ENCODE measurements around the gene PCSK6.

The PCSK6 gene

GRCh38 chr15:101497017-101497416, 7.5 kb upstream of the PCSK6 start:
- no peaks in the 10 kb centered on the region for H3K36me3 Mint-ChIP-seq
- H3K4me3 Mint-ChIP-seq: no peak overlapping the region
- no peak overlapping the region for H3K27ac Mint-ChIP-seq
- no peak for ATAC-seq
- H3K9me3 Mint-ChIP-seq: no peaks in the 10 kb centered on the region
- no peak for DNase-seq (ENCODE audit: low spot score in 2 of 2)
- H3K4me1 Mint-ChIP-seq: peaks cover 47% of the 10 kb centered on the region

- no peaks in the 10 kb centered on the region for H3K36me3 Mint-ChIP-seq
- H3K4me3 Mint-ChIP-seq: no peak overlapping the region
- ATAC-seq (no peak), DNase-seq (ENCODE audit: low spot score in 2 of 2) (peak in 1 of 2 donors; percentile 38)
- H3K4me1 Mint-ChIP-seq: peaks cover 42% of the 10 kb centered on the region
- no peak overlapping the region for H3K27ac Mint-ChIP-seq
- no peaks in the 10 kb centered on the region for H3K9me3 Mint-ChIP-seq
These were observed 6.9 kb upstream of the PCSK6 start for GRCh38 chr15:101496198-101496986.

GRCh38 chr15:101495334-101496197, 6.1 kb upstream of the PCSK6 start:
- no peaks in the 10 kb centered on the region for H3K9me3 Mint-ChIP-seq
- ATAC-seq: no peak
- peak in 1 of 2 donors; percentile 38 for DNase-seq (ENCODE audit: low spot score in 2 of 2)
- no peaks in the 10 kb centered on the region for H3K36me3 Mint-ChIP-seq
- H3K4me1 Mint-ChIP-seq: peaks cover 37% of the 10 kb centered on the region
- H3K4me3 Mint-ChIP-seq: no peak overlapping the region
- no peak overlapping the region for H3K27ac Mint-ChIP-seq

- H3K4me1 Mint-ChIP-seq: peaks cover 30% of the 10 kb centered on the region
- H3K27ac Mint-ChIP-seq: no peak overlapping the region
- ATAC-seq (no peak), DNase-seq (ENCODE audit: low spot score in 2 of 2) (peak in 1 of 2 donors; percentile 20)
- no peaks in the 10 kb centered on the region for H3K9me3 Mint-ChIP-seq
- no peak overlapping the region for H3K4me3 Mint-ChIP-seq
- no peaks in the 10 kb centered on the region for H3K36me3 Mint-ChIP-seq
These were observed 4.8 kb upstream of the PCSK6 start for GRCh38 chr15:101494251-101494796.

- ATAC-seq (no peak), DNase-seq (ENCODE audit: low spot score in 2 of 2) (peak in 1 of 2 donors; percentile 36)
- Mint-ChIP-seq H3K36me3 (no peaks in the 10 kb centered on the region), H3K4me3 (no peak overlapping the region), H3K4me1 (peaks cover 30% of the 10 kb centered on the region), H3K9me3 (no peaks in the 10 kb centered on the region), H3K27ac (no peak overlapping the region)
These were observed 3.5 kb upstream of the PCSK6 start for GRCh38 chr15:101492766-101493692.

GRCh38 chr15:101491734-101492640, 2.5 kb upstream of the PCSK6 start:
- H3K4me1 Mint-ChIP-seq: peaks cover 25% of the 10 kb centered on the region
- no peak overlapping the region for H3K4me3 Mint-ChIP-seq
- no peaks in the 10 kb centered on the region for H3K9me3 Mint-ChIP-seq
- DNase-seq (ENCODE audit: low spot score in 2 of 2) (no peak), ATAC-seq (no peak)
- H3K36me3 Mint-ChIP-seq: no peaks in the 10 kb centered on the region
- H3K27ac Mint-ChIP-seq: no peak overlapping the region

- no peaks in the 10 kb centered on the region for H3K9me3 Mint-ChIP-seq
- no peak overlapping the region for H3K4me3 Mint-ChIP-seq
- ATAC-seq: no peak
- no peaks in the 10 kb centered on the region for H3K36me3 Mint-ChIP-seq
- DNase-seq (ENCODE audit: low spot score in 2 of 2): no peak
- no peak overlapping the region for H3K27ac Mint-ChIP-seq
- H3K4me1 Mint-ChIP-seq: peaks cover 16% of the 10 kb centered on the region
These were observed 1.6 kb upstream of the PCSK6 start for GRCh38 chr15:101490922-101491733.

- Mint-ChIP-seq H3K27ac (no peak overlapping the region), H3K9me3 (no peaks in the 10 kb centered on the region), H3K4me1 (peaks cover 11% of the 10 kb centered on the region), H3K36me3 (no peaks in the 10 kb centered on the region), H3K4me3 (no peak overlapping the region)
- ATAC-seq (no peak), DNase-seq (ENCODE audit: low spot score in 2 of 2) (no peak)
These were observed 943 bp upstream of the PCSK6 start for GRCh38 chr15:101490408-101490891.

- ATAC-seq (peak; percentile 49), DNase-seq (ENCODE audit: low spot score in 2 of 2) (no peak)
- Mint-ChIP-seq H3K4me3 (no peak overlapping the region), H3K4me1 (peaks cover 7% of the 10 kb centered on the region), H3K36me3 (no peaks in the 10 kb centered on the region), H3K9me3 (no peaks in the 10 kb centered on the region), H3K27ac (no peak overlapping the region)
These were observed 289 bp downstream of the PCSK6 start for GRCh38 chr15:101489237-101489598.

GRCh38 chr15:101488300-101489164, 975 bp downstream of the PCSK6 start:
- no peak for DNase-seq (ENCODE audit: low spot score in 2 of 2)
- Mint-ChIP-seq H3K27ac (no peak overlapping the region), H3K9me3 (no peaks in the 10 kb centered on the region), H3K4me1 (peaks cover 5% of the 10 kb centered on the region), H3K36me3 (no peaks in the 10 kb centered on the region), H3K4me3 (no peak overlapping the region)
- no peak for ATAC-seq

GRCh38 chr15:101486696-101487459, 2.6 kb downstream of the PCSK6 start:
- no peak overlapping the region for H3K27ac Mint-ChIP-seq
- H3K4me3 Mint-ChIP-seq: no peak overlapping the region
- no peak for DNase-seq (ENCODE audit: low spot score in 2 of 2)
- no peaks in the 10 kb centered on the region for H3K4me1 Mint-ChIP-seq
- no peaks in the 10 kb centered on the region for H3K36me3 Mint-ChIP-seq
- no peaks in the 10 kb centered on the region for H3K9me3 Mint-ChIP-seq
- no peak for ATAC-seq

- ATAC-seq: no peak
- H3K9me3 Mint-ChIP-seq: no peaks in the 10 kb centered on the region
- peaks cover 6% of the 10 kb centered on the region for H3K4me1 Mint-ChIP-seq
- H3K4me3 Mint-ChIP-seq: no peak overlapping the region
- no peak overlapping the region for H3K27ac Mint-ChIP-seq
- no peak for DNase-seq (ENCODE audit: low spot score in 2 of 2)
- no peaks in the 10 kb centered on the region for H3K36me3 Mint-ChIP-seq
These were observed 6.0 kb downstream of the PCSK6 start for GRCh38 chr15:101483462-101483861.

Data from stimulated activated effector memory CD8-positive, alpha-beta T cell treated with anti-CD3 and anti-CD28 coated beads, Interleukin-12 subunit alpha, Interleukin-12 subunit beta, amount 100 ng/mL, for 72 hours (primary cell).